GM21381 (cell line): ENCODE data around the gene PLPPR3.
"Not testable (repeated sequence)": the region's sequence is repeated elsewhere in the genome, so short reads cannot be mapped to it uniquely, and the experiment has no call there.

Experiments
- ATAC-seq: cut with Tn5 transposase; IDR thresholded peaks from one replicate; pipeline ENCODE4 v1.9.1; 2021; ENCODE audit warnings: mild to moderate bottlenecking, moderate library complexity; ENCODE audit not compliant: unreplicated experiment

The PLPPR3 gene

GRCh38 chr19:853614-854220 lies 32.0 kb upstream of the PLPPR3 start:
- ATAC-seq = not testable (repeated sequence)

- no peak for ATAC-seq
Measured at GRCh38 chr19:853014-853585, 31.3 kb upstream of the PLPPR3 start.

DNA sequence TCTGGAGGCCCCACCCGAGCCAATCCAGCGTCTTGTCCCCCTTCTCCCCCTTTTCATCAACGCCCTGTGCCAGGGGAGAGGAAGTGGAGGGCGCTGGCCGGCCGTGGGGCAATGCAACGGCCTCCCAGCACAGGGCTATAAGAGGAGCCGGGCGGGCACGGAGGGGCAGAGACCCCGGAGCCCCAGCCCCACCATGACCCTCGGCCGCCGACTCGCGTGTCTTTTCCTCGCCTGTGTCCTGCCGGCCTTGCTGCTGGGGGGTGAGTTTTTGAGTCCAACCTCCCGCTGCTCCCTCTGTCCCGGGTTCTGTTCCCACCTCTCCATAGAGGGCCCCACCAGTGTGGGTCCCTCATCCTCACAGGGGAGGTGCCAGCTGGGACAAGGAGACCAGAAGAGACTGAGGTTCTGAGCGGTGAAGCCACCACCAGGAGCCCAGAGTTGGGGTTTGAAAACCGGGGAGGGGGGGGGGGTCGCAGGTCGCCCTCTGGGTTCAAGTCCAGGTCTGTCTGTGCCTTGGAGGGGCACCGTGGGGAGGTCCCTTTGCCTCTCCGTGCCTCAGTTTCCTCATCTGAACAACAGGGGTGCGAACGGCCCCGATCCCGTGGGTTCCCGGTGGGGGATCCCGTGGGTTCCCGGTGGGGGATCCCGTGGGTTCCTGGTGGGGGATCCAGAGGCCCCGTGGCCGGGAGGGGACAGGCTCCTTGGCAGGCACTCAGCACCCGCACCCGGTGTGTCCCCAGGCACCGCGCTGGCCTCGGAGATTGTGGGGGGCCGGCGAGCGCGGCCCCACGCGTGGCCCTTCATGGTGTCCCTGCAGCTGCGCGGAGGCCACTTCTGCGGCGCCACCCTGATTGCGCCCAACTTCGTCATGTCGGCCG lies 30.6 kb upstream of the PLPPR3 start, which contains the start of gene ELANE:
Gene ELANE (plus strand): TSS at position 168 of the 878 bp plus-strand sequence. CDS start 26 bp downstream, at position 194.
- no peak for ATAC-seq

- ATAC-seq = no peak
Measured at GRCh38 chr19:850979-851335, 29.2 kb upstream of the PLPPR3 start.

DNA sequence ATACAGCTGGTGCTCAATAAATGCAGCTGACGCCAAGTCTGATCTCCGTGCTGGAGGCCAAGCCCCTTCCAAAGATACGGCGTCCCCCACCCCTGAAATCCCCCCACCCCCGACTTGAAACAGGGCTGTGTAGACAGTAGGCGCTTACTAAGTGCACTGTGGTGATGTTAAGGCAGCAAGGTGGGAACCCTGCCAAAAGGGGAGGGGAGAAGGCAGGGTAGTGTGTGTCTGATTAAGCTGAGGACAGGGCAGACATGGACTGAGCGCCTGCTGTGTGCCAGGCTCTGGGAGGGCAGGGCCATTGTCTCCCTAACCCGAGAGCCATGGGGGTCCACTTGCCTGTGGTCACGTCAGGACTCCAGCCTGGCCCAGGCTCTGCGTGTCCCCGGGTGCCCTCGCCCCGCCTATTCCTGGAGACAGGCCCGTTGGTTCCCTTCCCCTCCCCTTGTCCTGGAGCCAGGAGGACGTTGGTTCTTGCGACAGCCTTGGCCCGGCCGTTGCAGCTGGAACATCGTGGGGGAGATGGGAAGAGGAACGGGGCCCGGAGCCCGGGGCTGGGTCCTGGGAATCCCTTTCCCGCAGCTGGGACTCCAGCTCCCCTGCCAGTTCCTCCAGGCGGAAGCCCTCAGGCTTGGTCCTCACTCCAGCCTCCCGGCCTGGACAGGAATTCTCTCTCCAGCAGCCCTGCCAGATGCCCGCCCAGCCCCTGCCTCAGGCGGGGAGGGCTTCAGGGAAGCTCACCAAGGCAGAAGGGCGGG lies 28.6 kb upstream of the PLPPR3 start:
- ATAC-seq = no peak

- ATAC-seq = not testable (repeated sequence)
Measured at GRCh38 chr19:849195-849594, 27.4 kb upstream of the PLPPR3 start.

DNA sequence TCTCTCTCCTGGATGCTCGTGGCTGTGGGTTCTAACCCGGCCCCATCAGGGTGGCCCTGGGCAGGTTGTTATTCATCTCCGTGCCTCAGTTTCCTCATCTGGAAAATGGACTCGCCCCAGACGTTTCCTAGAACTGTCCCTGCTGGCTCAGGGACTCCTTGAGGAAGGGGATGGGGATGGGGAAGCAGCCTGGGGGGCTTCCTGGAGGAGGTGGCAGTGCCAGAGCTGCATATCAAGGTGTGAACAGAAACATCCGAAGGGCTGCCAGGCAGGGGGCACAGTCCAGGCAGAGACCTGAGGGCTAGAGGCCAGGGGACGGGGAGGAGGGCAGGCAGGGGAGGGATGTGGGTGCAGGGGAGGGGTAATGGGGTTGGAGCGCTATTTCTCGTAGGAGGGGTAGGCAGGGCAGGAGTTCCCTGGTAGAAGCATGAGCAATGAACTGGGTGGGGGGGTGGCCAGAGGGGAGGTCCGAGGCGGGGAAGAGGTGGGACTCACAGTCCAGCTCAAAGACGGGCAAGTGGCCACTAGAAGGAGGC lies 26.7 kb upstream of the PLPPR3 start:
- no peak for ATAC-seq

DNA sequence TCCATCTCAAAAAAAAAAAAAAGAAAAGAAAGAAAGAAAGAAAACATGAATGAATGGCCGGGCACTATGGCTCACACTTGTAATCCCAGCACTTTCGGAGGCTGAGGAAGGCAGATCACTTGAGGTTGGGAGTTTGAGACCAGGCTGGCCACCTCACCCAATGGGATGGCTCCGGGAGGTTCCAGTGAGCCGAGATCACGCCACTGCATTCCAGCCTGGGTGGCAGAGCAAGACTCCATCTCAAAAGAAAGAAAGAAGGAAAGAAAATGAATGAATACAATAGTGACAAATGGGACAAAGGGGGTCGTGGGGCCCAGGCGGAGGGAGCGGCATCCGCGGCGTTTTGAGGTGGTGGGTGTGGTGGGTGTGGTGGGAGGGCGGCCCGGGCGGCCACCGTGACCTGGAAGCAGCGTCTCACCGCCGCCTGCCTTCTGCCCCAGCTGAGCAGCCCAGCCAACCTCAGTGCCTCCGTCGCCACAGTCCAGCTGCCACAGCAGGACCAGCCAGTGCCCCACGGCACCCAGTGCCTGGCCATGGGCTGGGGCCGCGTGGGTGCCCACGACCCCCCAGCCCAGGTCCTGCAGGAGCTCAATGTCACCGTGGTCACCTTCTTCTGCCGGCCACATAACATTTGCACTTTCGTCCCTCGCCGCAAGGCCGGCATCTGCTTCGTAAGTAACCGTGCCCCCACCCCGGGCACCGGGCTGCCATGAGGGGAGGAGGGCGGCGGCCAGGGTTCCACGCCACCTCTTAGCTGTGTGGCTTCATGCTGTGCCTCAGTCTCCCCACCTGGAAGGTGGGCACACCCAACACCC lies 24.2 kb upstream of the PLPPR3 start:
- ATAC-seq = no peak

GRCh38 chr19:844546-844971 lies 22.8 kb upstream of the PLPPR3 start:
- no peak for ATAC-seq

DNA sequence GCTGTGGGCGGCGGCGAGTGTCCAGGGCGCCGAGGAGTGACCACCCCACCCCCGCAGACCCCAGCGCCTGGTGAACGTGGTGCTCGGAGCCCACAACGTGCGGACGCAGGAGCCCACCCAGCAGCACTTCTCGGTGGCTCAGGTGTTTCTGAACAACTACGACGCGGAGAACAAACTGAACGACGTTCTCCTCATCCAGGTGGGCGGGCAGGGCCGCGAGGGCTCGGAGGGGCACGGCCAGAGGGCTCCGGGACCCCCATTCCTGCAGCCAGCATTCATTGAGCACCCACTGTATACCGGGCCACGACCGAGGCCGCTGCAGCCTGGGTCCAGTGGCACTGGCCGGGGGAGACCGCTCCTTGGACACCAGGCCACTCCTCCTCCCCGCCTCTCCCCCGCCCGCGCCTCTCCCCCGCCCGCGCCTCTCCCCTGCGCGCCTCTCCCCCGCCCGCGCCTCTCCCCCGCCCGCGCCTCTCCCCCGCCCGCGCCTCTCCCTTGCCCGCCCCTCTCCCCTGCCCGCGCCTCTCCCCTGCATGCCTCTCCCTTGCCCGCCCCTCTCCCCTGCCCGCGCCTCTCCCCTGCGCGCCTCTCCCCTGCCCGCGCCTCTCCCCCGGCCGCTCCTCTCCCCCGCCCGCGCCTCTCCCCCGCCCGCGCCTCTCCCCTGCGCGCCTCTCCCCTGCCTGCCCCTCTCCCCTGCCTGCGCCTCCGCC lies 22.2 kb upstream of the PLPPR3 start:
- no peak for ATAC-seq

DNA sequence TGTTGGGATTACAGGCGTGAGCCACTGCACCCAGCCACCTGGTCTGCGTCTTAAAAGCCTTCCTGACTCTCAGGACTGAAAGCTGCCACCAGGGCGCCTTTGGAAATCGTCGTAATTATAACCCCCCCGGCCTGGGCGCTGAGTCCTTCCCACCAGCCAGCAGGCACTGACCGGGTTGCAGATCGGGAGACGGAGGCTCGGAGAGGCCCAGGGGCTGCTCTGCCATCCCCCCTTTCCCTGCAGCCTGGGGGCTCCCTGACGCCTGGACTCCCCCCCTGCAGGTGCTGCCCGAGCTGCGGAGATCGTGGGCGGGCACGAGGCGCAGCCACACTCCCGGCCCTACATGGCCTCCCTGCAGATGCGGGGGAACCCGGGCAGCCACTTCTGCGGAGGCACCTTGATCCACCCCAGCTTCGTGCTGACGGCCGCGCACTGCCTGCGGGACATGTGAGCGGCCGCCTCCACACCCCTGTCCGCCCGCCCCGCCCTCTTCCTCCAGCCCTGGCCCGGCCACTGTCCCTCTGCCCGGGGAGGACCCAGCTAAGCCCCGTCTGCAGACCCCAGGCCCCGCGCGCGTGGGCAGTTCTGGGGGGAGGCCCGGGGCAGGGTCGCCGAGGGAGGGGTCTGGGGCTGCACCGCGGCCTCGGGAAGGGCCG lies 21.6 kb upstream of the PLPPR3 start:
- ATAC-seq = no peak

DNA sequence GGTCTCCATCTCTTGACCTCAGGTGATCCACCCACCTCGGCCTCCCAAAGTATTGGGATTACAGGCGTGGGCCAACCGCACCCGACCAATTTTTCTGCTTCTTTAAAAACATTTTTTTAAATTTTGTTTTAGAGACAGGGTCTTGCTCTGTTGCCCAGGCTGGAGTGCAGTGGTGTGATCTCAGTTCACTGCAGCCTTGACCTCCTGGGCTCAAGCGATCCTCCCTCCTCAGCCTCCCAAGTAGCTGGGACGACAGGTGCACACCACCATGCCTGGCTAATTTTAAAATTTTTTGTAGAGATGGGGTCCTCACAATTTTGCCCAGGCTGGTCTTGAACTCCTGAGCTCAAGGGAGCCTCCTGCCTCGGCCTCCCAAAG lies 21.0 kb upstream of the PLPPR3 start:
- not testable (repeated sequence) for ATAC-seq

DNA sequence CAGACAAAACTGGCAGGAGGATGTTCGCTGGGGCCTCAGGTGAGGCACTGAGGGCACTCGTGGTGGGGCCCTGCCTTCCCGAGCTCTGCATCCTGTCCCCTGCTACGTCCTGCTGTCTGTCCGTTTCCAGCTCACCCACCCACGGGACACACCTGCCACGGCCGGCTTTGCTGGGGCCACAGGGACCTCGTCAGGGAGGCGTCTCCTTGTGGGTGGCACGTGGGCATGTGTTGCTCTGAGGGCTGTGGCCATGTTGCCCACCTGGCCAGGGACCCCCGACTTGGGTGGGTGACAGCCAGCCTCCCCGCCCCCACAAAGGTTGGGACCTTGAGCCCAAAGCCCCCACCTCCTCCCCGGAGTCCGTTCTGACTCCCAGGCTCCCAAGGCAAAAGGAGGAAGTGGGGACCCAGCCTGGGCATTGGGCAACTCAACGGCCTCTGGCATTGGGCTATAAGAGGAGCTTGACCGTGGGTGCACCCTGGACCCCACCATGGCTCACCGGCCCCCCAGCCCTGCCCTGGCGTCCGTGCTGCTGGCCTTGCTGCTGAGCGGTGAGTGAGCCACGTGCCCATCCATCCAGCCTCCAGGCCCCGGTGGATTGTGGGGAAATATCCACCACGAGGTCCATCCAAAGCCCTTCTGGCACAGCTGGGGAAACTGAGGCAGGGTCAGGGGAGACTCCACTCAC lies 18.9 kb upstream of the PLPPR3 start, which contains the start of gene PRTN3:
Gene PRTN3 (plus strand): TSS at position 481 of the 688 bp plus-strand sequence. CDS start 10 bp downstream, at position 491.
- ATAC-seq = no peak

DNA sequence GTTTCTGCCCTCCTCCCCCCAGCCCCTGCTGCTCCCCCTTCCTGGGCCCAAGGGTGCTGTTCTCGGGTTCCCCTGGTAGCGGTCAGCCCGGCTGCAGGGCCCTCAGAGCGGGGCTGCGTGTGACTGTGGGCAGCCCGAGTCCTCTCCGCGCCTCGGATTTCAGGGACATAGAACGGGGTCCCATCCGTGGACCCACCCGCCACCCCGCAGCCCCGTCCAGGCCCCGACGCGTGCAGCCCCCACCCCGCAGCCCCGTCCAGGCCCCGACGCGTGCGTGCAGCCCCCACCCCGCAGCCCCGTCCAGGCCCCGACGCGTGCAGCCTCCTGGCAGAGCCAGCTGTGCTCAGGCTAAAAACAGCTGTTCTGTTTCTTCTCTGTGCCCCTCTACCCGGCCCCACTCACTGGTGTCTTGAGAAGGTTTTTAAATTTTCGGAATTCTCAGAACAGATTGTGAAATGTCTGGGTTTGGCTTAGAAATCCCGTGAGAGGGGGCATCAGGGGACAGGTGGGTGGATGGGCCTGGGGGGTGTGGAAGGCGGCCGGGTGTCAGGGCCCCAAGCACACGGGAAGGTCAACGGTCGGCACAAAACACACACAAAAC lies 13.6 kb upstream of the PLPPR3 start:
- ATAC-seq = no peak

- ATAC-seq = no peak
Measured at GRCh38 chr19:834216-834615, 12.5 kb upstream of the PLPPR3 start.

- no peak for ATAC-seq
Measured at GRCh38 chr19:831407-832369, 9.9 kb upstream of the PLPPR3 start.
